Mesothelial cell of epicardium (in vitro differentiated cells): ENCODE data around the gene PRPS1. TPM values are rescaled to one million over a fixed set of nuclear protein-coding genes. Genes with fewer than 3 reads are reported as not detected.

ENCODE experiments used
- DNase-seq, 2 experiments: peaks; one replicate each; pipeline ENCODE4 v3.0.0; 2021; ENCODE audit warnings: low spot score in 2 of 2; ENCODE audit not compliant: unreplicated experiment in 2 of 2
- H3K27ac Mint-ChIP-seq: 2 replicates; pipeline ENCODE4 v1.8.0; 2021; ENCODE audit warnings: mixed read lengths
- H3K27me3 Mint-ChIP-seq: 2 replicates; pipeline ENCODE4 v1.8.0; 2021; ENCODE audit warnings: low read depth, mixed read lengths
- H3K36me3 Mint-ChIP-seq: 2 replicates; pipeline ENCODE4 v1.8.0; 2021; ENCODE audit warnings: mixed read lengths
- H3K4me1 Mint-ChIP-seq: 2 replicates; pipeline ENCODE4 v1.8.0; 2021; ENCODE audit warnings: mixed read lengths
- H3K4me3 Mint-ChIP-seq: 2 replicates; pipeline ENCODE4 v1.8.0; 2021; ENCODE audit warnings: mild to moderate bottlenecking, moderate library complexity, mixed read lengths
- H3K9me3 Mint-ChIP-seq: 2 replicates; pipeline ENCODE4 v1.8.0; 2021; ENCODE audit warnings: mixed read lengths
- total RNA-seq: library from RNA; stranded (reverse); gene quantifications from 3 replicates; pipeline ENCODE4 v1.2.1, GENCODE V29; 2021
- TF ChIP-seq, protein P1 (sequence below): fragments of 200-600 bp; sonication (generic); IDR thresholded peaks from one replicate; pipeline ENCODE4 v1.5.0; 2021; ENCODE audit warnings: antibody characterized with exemption; ENCODE audit not compliant: unreplicated experiment

Gene PRPS1
- total RNA-seq, 1 donor from 2014 or later, result 28.3 TPM

DNA sequence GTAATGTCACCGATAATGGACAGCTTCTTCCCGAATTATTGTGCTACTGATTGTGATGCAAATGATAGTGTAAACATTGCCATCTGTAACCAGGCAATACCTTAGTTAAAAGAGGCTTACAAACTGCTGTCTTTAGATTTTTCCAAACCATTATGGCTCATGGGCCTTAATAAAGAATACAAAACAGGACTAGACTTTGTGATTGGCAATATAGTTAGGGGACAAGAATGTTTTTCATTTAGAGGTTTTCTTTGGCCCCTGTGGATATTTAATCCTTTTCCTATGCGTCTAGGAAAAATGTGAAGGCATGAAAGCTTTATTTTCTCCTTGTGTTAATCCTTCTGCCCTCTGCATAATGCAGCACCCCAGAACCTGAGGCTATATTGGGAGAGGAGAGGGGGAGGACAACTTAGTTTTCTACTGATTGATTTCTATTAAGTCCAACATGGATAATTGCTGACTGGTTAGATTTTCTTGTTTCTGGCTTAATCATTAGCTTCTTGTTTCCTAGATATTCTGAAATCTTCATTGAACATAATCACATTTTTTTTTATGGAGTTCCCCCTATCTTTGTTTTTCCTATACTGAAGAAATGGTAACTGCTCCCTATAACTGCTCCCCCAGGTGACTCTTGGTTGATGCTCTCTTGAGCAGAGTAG is 1.9 kb downstream of the PRPS1 start:
- TF ChIP-seq, protein P1, sequence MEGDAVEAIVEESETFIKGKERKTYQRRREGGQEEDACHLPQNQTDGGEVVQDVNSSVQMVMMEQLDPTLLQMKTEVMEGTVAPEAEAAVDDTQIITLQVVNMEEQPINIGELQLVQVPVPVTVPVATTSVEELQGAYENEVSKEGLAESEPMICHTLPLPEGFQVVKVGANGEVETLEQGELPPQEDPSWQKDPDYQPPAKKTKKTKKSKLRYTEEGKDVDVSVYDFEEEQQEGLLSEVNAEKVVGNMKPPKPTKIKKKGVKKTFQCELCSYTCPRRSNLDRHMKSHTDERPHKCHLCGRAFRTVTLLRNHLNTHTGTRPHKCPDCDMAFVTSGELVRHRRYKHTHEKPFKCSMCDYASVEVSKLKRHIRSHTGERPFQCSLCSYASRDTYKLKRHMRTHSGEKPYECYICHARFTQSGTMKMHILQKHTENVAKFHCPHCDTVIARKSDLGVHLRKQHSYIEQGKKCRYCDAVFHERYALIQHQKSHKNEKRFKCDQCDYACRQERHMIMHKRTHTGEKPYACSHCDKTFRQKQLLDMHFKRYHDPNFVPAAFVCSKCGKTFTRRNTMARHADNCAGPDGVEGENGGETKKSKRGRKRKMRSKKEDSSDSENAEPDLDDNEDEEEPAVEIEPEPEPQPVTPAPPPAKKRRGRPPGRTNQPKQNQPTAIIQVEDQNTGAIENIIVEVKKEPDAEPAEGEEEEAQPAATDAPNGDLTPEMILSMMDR, result no peak
- no peaks in the 10 kb centered on the region for H3K36me3 Mint-ChIP-seq
- peaks cover 13% of the 10 kb centered on the region for H3K9me3 Mint-ChIP-seq
- no peak overlapping the region for H3K27ac Mint-ChIP-seq
- H3K27me3 Mint-ChIP-seq, result no peaks in the 10 kb centered on the region
- H3K4me3 Mint-ChIP-seq, result peak overlapping the region; percentile 82
- H3K4me1 Mint-ChIP-seq, result peaks cover 28% of the 10 kb centered on the region
- no peak for DNase-seq

DNA sequence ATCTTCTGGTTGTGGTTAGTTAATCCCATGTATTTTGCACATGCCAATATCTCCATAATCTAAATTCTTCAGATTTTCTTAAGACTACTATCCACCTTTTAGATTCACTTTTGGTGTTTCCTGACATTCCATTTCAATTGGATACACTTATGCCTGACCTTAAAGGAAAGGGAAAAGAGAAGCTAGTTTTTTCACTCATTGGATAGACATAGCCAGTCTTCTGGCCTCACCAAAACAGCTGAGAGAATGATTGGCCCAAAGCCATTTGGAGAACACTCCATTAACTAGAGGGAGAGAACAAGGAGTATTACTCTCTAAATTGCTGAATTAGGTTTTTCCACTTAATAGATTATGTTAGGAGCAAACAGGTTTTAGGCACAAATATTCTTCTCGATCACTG is 4.0 kb downstream of the PRPS1 start:
- no peaks in the 10 kb centered on the region for H3K36me3 Mint-ChIP-seq
- H3K4me3 Mint-ChIP-seq, result no peak overlapping the region
- peaks cover 22% of the 10 kb centered on the region for H3K4me1 Mint-ChIP-seq
- H3K27me3 Mint-ChIP-seq, result no peaks in the 10 kb centered on the region
- no peak overlapping the region for H3K27ac Mint-ChIP-seq
- TF ChIP-seq, protein P1, result no peak
- H3K9me3 Mint-ChIP-seq, result peaks cover 11% of the 10 kb centered on the region
- no peak for DNase-seq

DNA sequence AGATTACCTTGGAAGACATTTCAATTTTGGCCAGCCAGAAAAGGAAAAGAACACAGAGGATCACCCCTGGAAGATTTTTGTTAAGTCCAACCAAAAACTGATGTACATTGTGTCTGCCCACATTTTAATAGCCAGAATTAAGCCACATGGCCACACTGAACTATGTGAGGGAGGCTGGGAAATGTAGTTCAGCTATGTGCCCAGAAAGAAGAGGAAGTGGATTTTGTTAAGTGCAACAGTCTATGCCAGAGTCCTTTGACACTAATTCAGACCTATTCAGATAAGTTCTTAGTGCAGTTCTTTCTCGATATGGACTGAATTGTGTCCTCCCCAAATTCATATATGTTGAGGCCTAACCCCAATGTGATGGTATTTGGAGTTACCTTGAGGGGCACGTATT is 18.4 kb downstream of the PRPS1 start:
- TF ChIP-seq, protein P1, result no peak
- H3K4me3 Mint-ChIP-seq, result no peak overlapping the region
- no peak overlapping the region for H3K27ac Mint-ChIP-seq
- H3K27me3 Mint-ChIP-seq, result no peaks in the 10 kb centered on the region
- H3K36me3 Mint-ChIP-seq, result peaks cover 20% of the 10 kb centered on the region
- DNase-seq, result no peak
- no peaks in the 10 kb centered on the region for H3K4me1 Mint-ChIP-seq
- peaks cover 23% of the 10 kb centered on the region for H3K9me3 Mint-ChIP-seq

- TF ChIP-seq, protein P1, result no peak
- H3K27ac Mint-ChIP-seq, result no peak overlapping the region
- H3K27me3 Mint-ChIP-seq, result no peaks in the 10 kb centered on the region
- H3K9me3 Mint-ChIP-seq, result peaks cover 15% of the 10 kb centered on the region
- H3K36me3 Mint-ChIP-seq, result peaks cover 16% of the 10 kb centered on the region
- no peak overlapping the region for H3K4me3 Mint-ChIP-seq
- no peak for DNase-seq
- H3K4me1 Mint-ChIP-seq, result no peaks in the 10 kb centered on the region
Observed at GRCh38 chrX:107648332-107648731, 20.0 kb downstream of the PRPS1 start.

- H3K4me1 Mint-ChIP-seq, result peaks cover 7% of the 10 kb centered on the region
- DNase-seq, result no peak
- no peaks in the 10 kb centered on the region for H3K27me3 Mint-ChIP-seq
- peaks cover 12% of the 10 kb centered on the region for H3K9me3 Mint-ChIP-seq
- no peak overlapping the region for H3K4me3 Mint-ChIP-seq
- no peak overlapping the region for H3K27ac Mint-ChIP-seq
- H3K36me3 Mint-ChIP-seq, result peaks cover 4% of the 10 kb centered on the region
- TF ChIP-seq, protein P1, result no peak
Observed at GRCh38 chrX:107654566-107654871, 26.2 kb downstream of the PRPS1 start.
